Stimulated activated CD8-positive, alpha-beta memory T cell treated with anti-CD3 and anti-CD28 coated beads, Interleukin-15, amount 100 ng/mL, for 48 hours (primary cell): ENCODE results near the gene ADD1.

Experiments
- DNase-seq, 2 donors: peaks; one replicate each; pipeline ENCODE4 v3.0.0-alpha.2; 2020; ENCODE audit warnings: low read depth in 2 of 2

ADD1 gene

GRCh38 chr4:2822461-2823300 is 21.0 kb upstream of the ADD1 start:
- DNase-seq, result no peak

- DNase-seq, result no peak
Measured at GRCh38 chr4:2823301-2823670, 20.4 kb upstream of the ADD1 start.

- DNase-seq, result no peak
Measured at GRCh38 chr4:2823671-2824328, 19.8 kb upstream of the ADD1 start.

- DNase-seq, result no peak
Measured at GRCh38 chr4:2824329-2824835, 19.3 kb upstream of the ADD1 start.

- DNase-seq, result no peak
Measured at GRCh38 chr4:2824836-2825381, 18.7 kb upstream of the ADD1 start.

GRCh38 chr4:2825740-2826139 is 17.9 kb upstream of the ADD1 start:
- no peak for DNase-seq

- DNase-seq, result no peak
Measured at GRCh38 chr4:2827071-2827873, 16.4 kb upstream of the ADD1 start.

- DNase-seq, result no peak
Measured at GRCh38 chr4:2827874-2828751, 15.5 kb upstream of the ADD1 start.

GRCh38 chr4:2828758-2829181 is 14.9 kb upstream of the ADD1 start:
- no peak for DNase-seq

- no peak for DNase-seq
Measured at GRCh38 chr4:2829321-2829932, 14.2 kb upstream of the ADD1 start.

- no peak for DNase-seq
Measured at GRCh38 chr4:2829933-2830451, 13.7 kb upstream of the ADD1 start.

GRCh38 chr4:2830632-2831610 is 12.7 kb upstream of the ADD1 start:
- DNase-seq, result no peak

GRCh38 chr4:2831611-2832308 is 11.9 kb upstream of the ADD1 start:
- DNase-seq, result no peak

- no peak for DNase-seq
Measured at GRCh38 chr4:2832309-2832980, 11.2 kb upstream of the ADD1 start.

GRCh38 chr4:2832981-2833670 is 10.5 kb upstream of the ADD1 start:
- DNase-seq, result no peak

- no peak for DNase-seq
Measured at GRCh38 chr4:2833671-2834000, 10.0 kb upstream of the ADD1 start.
